ENCODE measurements around the gene CNKSR1.

DNA sequence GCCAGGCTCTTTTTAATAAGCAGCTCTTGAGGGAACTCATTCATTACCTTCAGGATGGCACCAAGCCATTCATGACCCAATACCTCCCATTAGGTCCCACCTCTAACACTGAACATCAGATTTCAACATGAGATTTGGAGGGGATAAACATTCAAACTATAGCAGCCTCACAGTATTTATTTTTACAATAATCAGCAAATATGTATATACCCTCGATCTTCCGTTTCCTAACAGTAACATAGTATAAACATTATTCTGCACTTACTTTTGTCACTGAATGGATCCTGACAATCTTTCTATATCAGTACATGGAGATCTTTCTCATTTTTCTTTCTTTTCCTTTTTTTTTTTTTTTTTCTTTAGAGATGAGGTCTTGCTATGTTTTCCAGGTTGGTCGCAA, 18.5 kb downstream of the CNKSR1 start:
- TF ChIP-seq, protein P1, sequence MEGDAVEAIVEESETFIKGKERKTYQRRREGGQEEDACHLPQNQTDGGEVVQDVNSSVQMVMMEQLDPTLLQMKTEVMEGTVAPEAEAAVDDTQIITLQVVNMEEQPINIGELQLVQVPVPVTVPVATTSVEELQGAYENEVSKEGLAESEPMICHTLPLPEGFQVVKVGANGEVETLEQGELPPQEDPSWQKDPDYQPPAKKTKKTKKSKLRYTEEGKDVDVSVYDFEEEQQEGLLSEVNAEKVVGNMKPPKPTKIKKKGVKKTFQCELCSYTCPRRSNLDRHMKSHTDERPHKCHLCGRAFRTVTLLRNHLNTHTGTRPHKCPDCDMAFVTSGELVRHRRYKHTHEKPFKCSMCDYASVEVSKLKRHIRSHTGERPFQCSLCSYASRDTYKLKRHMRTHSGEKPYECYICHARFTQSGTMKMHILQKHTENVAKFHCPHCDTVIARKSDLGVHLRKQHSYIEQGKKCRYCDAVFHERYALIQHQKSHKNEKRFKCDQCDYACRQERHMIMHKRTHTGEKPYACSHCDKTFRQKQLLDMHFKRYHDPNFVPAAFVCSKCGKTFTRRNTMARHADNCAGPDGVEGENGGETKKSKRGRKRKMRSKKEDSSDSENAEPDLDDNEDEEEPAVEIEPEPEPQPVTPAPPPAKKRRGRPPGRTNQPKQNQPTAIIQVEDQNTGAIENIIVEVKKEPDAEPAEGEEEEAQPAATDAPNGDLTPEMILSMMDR (conservative IDR thresholded peaks at IDR 0.05; ENCODE audit: low read depth, low read length) = no peak
- TF ChIP-seq POLR2A (IDR thresholded peaks at IDR 0.05; ENCODE audit: low read depth, low read length) = no peak
- TF ChIP-seq CHD1 (IDR thresholded peaks at IDR 0.05; ENCODE audit: low read depth, low read length) = no peak
- no peak for TF ChIP-seq RAD21 (IDR thresholded peaks at IDR 0.05; ENCODE audit: low read length)
- TF ChIP-seq MXI1 (IDR thresholded peaks at IDR 0.05; ENCODE audit: borderline replicate concordance, low read depth, low read length) = no peak
- no peak for TF ChIP-seq MAFK (IDR thresholded peaks at IDR 0.05; ENCODE audit: low read depth, low read length)
- no peak for TF ChIP-seq SMC3 (IDR thresholded peaks at IDR 0.05; ENCODE audit: low read depth, low read length)
- TF ChIP-seq USF2 (IDR thresholded peaks at IDR 0.05; ENCODE audit: low read depth, low read length) = no peak
- no peak for TF ChIP-seq RCOR1 (IDR thresholded peaks at IDR 0.05; ENCODE audit: insufficient replicate concordance, low read length)
- no peak for TF ChIP-seq CEBPB (IDR thresholded peaks at IDR 0.05; ENCODE audit: low read depth, low read length)
- TF ChIP-seq FOS (IDR thresholded peaks at IDR 0.05; ENCODE audit: low read depth, low read length) = no peak
- TF ChIP-seq, protein P2, sequence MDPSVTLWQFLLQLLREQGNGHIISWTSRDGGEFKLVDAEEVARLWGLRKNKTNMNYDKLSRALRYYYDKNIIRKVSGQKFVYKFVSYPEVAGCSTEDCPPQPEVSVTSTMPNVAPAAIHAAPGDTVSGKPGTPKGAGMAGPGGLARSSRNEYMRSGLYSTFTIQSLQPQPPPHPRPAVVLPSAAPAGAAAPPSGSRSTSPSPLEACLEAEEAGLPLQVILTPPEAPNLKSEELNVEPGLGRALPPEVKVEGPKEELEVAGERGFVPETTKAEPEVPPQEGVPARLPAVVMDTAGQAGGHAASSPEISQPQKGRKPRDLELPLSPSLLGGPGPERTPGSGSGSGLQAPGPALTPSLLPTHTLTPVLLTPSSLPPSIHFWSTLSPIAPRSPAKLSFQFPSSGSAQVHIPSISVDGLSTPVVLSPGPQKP (IDR thresholded peaks at IDR 0.05; ENCODE audit: borderline replicate concordance, low read depth, low read length) = no peak

All from IMR-90 (cell line).